ENCODE measurements around the gene CHD5. TPM values are rescaled to one million over a fixed set of nuclear protein-coding genes. Genes with fewer than 3 reads are reported as not detected.

CHD5 gene
- total RNA-seq, 1 experiment from 2014 or later: 6.1 TPM

DNA sequence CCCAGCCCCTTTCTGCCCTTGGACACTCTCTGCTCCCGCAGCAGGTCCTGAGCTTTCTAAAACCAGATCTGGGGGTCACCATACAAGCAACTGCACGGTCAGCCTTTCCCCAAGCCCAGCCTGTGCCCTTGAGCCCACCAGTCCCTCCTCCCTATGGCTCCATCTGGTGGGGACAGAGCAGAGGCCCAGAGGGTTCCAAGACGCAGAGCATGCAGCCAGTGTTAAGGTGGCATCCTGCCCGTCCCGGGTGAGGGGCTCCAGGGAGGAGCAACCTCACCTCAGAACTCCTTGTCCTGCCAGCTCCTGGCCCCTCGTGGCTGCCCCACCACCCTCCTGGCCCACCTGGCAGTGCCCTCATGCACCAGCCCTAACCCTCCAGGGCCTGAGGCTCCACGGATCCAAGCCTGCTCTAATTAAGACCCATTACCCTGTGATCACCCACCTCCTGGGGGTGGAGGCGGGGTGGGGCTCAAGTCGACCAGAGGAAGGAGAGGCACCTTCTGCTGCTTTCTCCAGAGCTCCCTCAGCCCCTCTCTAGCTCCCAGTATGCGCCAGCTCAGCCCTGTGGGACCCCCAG lies 8.5 kb downstream of the CHD5 start:
- no TSS peak for BruUV-seq (replicated peaks)
- no peaks in the 10 kb centered on the region for H4K20me1 ChIP-seq (ENCODE audit: insufficient read depth)
- CTCF ChIA-PET: interaction anchor here (1.1 kb wide), 1 partner anchor 14 kb away, joined by 3 read pairs; no protein-coding TSS in a partner anchor
- RAD21 ChIA-PET (ENCODE audit: low non-redundant PET in 1 of 2, low total read pairs in 2 of 2, uncharacterized antibody in 2 of 2, unreplicated experiment in 2 of 2): interaction anchor here (1.2 to 1.7 kb wide), 2 partner anchors 63 kb away, joined by 4 read pairs; no protein-coding TSS in a partner anchor
- peak; percentile 82 for ATAC-seq
- no peak overlapping the region for H3K9ac ChIP-seq (ENCODE audit: low read length)
- H2AFZ ChIP-seq (ENCODE audit: low read depth, low read length, poor library complexity, severe bottlenecking): no peak overlapping the region
- no peaks in the 10 kb centered on the region for H3K36me3 ChIP-seq (ENCODE audit: control insufficient read depth in 1 of 2, insufficient read depth in 2 of 2, low read length in 2 of 2)
- H3K27ac ChIP-seq (ENCODE audit: low read depth, low read length): no peak overlapping the region
- DNase-seq (ENCODE audit: low read depth, low spot score): no peak
- TF ChIP-seq ATF3 (IDR thresholded peaks at IDR 0.05) (no peak), CTCF (IDR thresholded peaks at IDR 0.05 in 2 of 3, conservative IDR thresholded peaks at IDR 0.05 in 1 of 3; ENCODE audit: borderline replicate concordance in 1 of 3, insufficient read depth in 1 of 3, low read depth in 2 of 3, low read length in 2 of 3) (peak; percentile 44 to 70 (median 60); a peak in 5 of 6 replicates), SRF (IDR thresholded peaks at IDR 0.05; ENCODE audit: low read depth) (no peak), RAD21 (IDR thresholded peaks at IDR 0.05; ENCODE audit: low read depth) (peak; percentile 77), POLR2AphosphoS5 (IDR thresholded peaks at IDR 0.05; ENCODE audit: low read depth, low read length) (no peak), POLR2A (IDR thresholded peaks at IDR 0.05; ENCODE audit: borderline replicate concordance, extremely low read depth, insufficient read depth, insufficient read length) (no peak)
- TF ChIP-seq, protein P1, sequence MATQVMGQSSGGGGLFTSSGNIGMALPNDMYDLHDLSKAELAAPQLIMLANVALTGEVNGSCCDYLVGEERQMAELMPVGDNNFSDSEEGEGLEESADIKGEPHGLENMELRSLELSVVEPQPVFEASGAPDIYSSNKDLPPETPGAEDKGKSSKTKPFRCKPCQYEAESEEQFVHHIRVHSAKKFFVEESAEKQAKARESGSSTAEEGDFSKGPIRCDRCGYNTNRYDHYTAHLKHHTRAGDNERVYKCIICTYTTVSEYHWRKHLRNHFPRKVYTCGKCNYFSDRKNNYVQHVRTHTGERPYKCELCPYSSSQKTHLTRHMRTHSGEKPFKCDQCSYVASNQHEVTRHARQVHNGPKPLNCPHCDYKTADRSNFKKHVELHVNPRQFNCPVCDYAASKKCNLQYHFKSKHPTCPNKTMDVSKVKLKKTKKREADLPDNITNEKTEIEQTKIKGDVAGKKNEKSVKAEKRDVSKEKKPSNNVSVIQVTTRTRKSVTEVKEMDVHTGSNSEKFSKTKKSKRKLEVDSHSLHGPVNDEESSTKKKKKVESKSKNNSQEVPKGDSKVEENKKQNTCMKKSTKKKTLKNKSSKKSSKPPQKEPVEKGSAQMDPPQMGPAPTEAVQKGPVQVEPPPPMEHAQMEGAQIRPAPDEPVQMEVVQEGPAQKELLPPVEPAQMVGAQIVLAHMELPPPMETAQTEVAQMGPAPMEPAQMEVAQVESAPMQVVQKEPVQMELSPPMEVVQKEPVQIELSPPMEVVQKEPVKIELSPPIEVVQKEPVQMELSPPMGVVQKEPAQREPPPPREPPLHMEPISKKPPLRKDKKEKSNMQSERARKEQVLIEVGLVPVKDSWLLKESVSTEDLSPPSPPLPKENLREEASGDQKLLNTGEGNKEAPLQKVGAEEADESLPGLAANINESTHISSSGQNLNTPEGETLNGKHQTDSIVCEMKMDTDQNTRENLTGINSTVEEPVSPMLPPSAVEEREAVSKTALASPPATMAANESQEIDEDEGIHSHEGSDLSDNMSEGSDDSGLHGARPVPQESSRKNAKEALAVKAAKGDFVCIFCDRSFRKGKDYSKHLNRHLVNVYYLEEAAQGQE (IDR thresholded peaks at IDR 0.05; ENCODE audit: low read depth): no peak
- POLR2A ChIA-PET: no interaction called here
- no peak overlapping the region for H3K4me2 ChIP-seq (ENCODE audit: low read length)
- H3K79me2 ChIP-seq (ENCODE audit: insufficient read depth, low read length): no peaks in the 10 kb centered on the region
- H3K9me2 ChIP-seq (ENCODE audit: insufficient read depth): no peaks in the 10 kb centered on the region
- intact Hi-C loops (cut with micrococcal nuclease): loop anchor here (1.0 kb wide), 1 partner anchor 63 kb away; no protein-coding TSS in a partner anchor
- no peak overlapping the region for H3K4me3 ChIP-seq (replicated peaks in 1 of 2; ENCODE audit: low read depth in 1 of 2, low read length in 2 of 2)
- H3K9me3 ChIP-seq (ENCODE audit: control insufficient read depth in 1 of 2, insufficient read depth in 1 of 2, low read depth in 1 of 2, low read length in 2 of 2): no peaks in the 10 kb centered on the region
- H3K27me3 ChIP-seq (ENCODE audit: insufficient read depth, low read length): no peaks in the 10 kb centered on the region
- no peaks in the 10 kb centered on the region for H3K4me1 ChIP-seq (ENCODE audit: control insufficient read depth in 1 of 2, insufficient read depth in 2 of 2, low read length in 2 of 2)
